GM10266 (cell line): ENCODE measurements around the gene HNRNPUL2.
A peak's percentile ranks its signal among the peaks of the same experiment; 100 is the strongest.
"Not testable (repeated sequence)": the region's sequence is repeated elsewhere in the genome, so short reads cannot be mapped to it uniquely, and the experiment has no call there.

Source experiments
- DNase-seq: peaks from one replicate; pipeline ENCODE4 v3.0.0; 2012; ENCODE audit errors: extremely low spot score
- CTCF ChIP-seq: IDR thresholded peaks from 2 replicates; pipeline ENCODE4 v1.5.1; 2012; ENCODE audit warnings: mild to moderate bottlenecking, low read depth; ENCODE audit not compliant: control insufficient read depth, insufficient read depth; ENCODE audit errors: missing control alignments

The HNRNPUL2 gene

GRCh38 chr11:62677714-62678113 lies 49.5 kb downstream of the HNRNPUL2 start:
- TF ChIP-seq CTCF: no peak
- DNase-seq: no peak

GRCh38 chr11:62677156-62677555 lies 50.1 kb downstream of the HNRNPUL2 start:
- no peak for DNase-seq
- TF ChIP-seq CTCF: no peak

- no peak for TF ChIP-seq CTCF
- DNase-seq: no peak
These were observed 50.6 kb downstream of the HNRNPUL2 start for GRCh38 chr11:62676698-62677097.

- not testable (repeated sequence) for DNase-seq
These were observed 51.8 kb downstream of the HNRNPUL2 start for GRCh38 chr11:62675415-62675814.

GRCh38 chr11:62673196-62673525 lies 54.1 kb downstream of the HNRNPUL2 start:
- DNase-seq: no peak
- no peak for TF ChIP-seq CTCF

GRCh38 chr11:62671608-62672389 lies 55.5 kb downstream of the HNRNPUL2 start, which contains the start of the genes LBHD1 and UQCC3:
LBHD1 (minus strand) TSS chr11:62672267; CDS start chr11:62670031, 2,236 bp downstream.
UQCC3 (plus strand) TSS chr11:62671673; CDS start chr11:62671746, 73 bp downstream.
- peak; percentile 84 for DNase-seq
- TF ChIP-seq CTCF: no peak

- TF ChIP-seq CTCF: no peak
- no peak for DNase-seq
These were observed 56.0 kb downstream of the HNRNPUL2 start for GRCh38 chr11:62671236-62671607.
